Choroid plexus epithelial cell (primary cell): ENCODE results near the gene TMEM236.

ENCODE experiments used
- DNase-seq: peaks from one replicate; pipeline ENCODE4 v3.0.0-alpha.2; 2010; ENCODE audit warnings: low read depth
- H3K4me3 ChIP-seq: 2 replicates; pipeline ENCODE4 v1.5.1; 2011; ENCODE audit warnings: low read depth, mild to moderate bottlenecking, control low read depth, low read length, moderate library complexity
- CTCF ChIP-seq: conservative IDR thresholded peaks from 2 replicates; pipeline ENCODE4 v1.5.1; 2011; ENCODE audit warnings: low read depth, mild to moderate bottlenecking, control low read depth, inconsistent platforms, low read length, moderate library complexity

Gene TMEM236

DNA sequence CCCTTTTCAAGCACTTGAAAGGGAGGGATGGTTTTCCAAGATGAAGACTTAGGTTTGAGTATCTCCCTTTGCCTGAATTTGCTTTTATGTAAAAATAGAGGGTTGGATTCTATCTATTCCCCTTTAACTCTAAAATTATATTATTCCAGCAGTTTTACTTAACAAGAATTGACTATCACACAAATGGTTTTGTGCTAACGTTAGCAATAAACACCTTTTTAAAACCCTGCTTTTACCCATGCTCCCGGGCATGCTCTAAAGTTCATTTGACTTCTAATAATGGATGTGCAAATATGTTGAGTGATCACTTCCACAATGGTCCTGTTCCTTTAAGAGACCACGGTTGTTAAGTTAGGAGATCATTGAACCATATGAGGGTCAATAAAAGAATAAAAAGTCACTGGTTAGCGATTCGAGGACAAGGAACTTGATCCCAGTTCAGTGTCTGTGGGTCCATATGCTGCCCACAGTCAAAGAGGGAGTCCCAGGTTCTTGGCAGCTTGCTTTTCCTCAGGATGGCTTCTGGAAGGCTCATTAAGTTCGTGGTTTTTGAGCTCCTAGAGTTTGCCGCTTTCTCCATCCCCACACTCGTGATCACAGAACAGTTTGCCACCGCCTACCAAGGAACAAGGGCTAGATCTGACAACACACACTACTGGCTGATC, at the start of gene TMEM236:
TMEM236 (plus strand) TSS at position 421 of the 665 bp plus-strand sequence; CDS start at position 516, 95 bp downstream.
- no peak for DNase-seq
- H3K4me3 ChIP-seq: no peak within 1 kb of the TSS
- TF ChIP-seq CTCF: no peak

DNA sequence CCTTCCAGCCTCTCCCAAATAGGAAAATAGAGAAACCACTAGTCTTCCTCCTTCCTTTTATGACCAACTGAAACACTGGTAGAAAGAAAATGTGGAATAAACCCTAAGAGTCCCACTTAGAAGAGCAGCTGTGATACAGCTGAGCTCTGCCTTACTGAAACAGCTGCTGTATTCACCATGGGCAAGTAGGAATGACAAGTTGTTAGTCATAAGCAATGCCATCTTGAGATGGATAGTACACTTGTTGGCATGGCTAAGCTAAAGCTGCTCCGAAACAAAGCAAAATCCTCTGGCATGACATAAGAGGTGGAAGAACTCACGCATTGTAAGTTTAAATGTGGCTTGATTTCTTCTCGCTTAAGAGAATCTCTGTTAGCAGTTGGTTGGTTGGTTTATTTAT, 48.3 kb upstream of the TMEM236 start:
- H3K4me3 ChIP-seq: no peak overlapping the region
- no peak for TF ChIP-seq CTCF
- no peak for DNase-seq

DNA sequence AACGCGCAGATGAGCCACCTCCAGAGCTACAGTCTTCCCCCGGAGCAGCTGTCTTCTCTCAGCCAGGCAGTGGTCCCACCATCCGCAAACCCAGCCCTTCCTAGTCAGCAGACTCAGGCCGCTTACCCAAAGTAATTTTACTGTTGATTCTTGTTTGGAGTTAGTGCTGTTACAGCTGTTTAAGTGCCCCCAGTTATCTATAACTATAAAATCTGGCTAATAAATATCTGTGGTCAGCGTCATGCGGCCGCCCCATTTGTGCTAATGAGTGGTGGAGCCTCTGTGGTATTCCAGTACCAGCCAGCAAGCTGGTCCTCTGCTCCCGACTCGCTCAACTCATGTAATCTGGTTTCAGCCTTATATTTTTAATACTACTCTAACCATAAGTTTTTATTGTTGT, 43.2 kb upstream of the TMEM236 start:
- DNase-seq: no peak

GRCh38 chr10:17709492-17709891, 42.5 kb upstream of the TMEM236 start:
- H3K4me3 ChIP-seq: no peak overlapping the region
- no peak for TF ChIP-seq CTCF
- DNase-seq: no peak

More for the DNA sequence above, 43.2 kb upstream of the TMEM236 start:
- no peak overlapping the region for H3K4me3 ChIP-seq
- no peak for TF ChIP-seq CTCF

DNA sequence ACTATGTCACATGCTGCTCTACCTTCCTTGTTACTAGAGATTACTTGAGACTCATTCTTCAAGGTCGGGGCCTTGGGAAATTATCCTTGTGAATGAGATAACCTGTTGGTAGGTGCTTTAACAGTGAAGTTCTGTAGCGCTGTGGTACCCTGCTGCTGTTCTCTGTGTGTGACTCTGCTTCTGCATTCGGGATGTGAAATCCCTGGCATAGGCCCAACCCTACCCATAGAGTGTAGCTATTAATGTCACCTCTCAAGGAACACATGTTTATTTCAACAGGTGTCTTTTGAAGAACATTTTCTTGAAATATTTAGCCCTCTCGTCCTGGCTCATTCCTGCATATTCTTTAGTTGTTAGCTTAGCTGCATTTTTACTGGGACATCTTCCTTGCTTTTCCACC, 41.8 kb upstream of the TMEM236 start:
- H3K4me3 ChIP-seq: no peak overlapping the region
- no peak for TF ChIP-seq CTCF
- DNase-seq: no peak

DNA sequence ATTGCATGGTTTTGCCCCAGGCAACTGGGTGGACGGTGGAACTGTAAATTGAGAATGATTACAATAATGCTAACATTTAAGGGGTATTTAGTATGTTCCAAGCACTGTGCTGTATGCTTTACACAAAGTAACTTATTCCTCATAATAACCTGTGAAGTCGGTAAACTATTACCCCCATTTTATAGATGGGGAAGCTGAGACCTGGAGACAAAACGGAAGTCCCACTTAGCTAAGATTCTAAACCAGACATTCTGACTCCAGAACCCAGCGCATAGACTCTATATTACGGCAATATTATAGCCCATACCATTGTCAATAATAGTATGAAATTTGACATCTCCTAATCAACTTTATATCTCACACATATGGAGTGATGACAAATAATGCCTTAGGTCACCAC, 39.9 kb upstream of the TMEM236 start:
- no peak for DNase-seq
- H3K4me3 ChIP-seq: no peak overlapping the region
- no peak for TF ChIP-seq CTCF
